Astrocyte (in vitro differentiated cells and primary cell): Measurements from ENCODE around the gene EPHA6.

Experiments
- CTCF ChIP-seq: IDR thresholded peaks from 2 replicates; pipeline ENCODE4 v1.5.1; 2011; ENCODE audit warnings: low read depth, mild to moderate bottlenecking, inconsistent platforms, low read length, moderate library complexity; ENCODE audit not compliant: insufficient read depth
- EZH2 ChIP-seq: IDR thresholded peaks from 2 replicates; pipeline ENCODE4 v1.6.1; 2012; ENCODE audit warnings: mild to moderate bottlenecking, low read length, inconsistent platforms; ENCODE audit not compliant: insufficient read depth

- TF ChIP-seq CTCF (no peak), EZH2 (no peak)
Measured at GRCh38 chr3:97662264-97662663, 847.9 kb downstream of the EPHA6 start.
